ENCODE measurements around the gene SEC22C.
"Not testable (repeated sequence)": the region's sequence is repeated elsewhere in the genome, so short reads cannot be mapped to it uniquely, and the experiment has no call there.

- not testable (repeated sequence) for TF ChIP-seq POLR2A (IDR thresholded peaks at IDR 0.05)
- TF ChIP-seq, protein P1, sequence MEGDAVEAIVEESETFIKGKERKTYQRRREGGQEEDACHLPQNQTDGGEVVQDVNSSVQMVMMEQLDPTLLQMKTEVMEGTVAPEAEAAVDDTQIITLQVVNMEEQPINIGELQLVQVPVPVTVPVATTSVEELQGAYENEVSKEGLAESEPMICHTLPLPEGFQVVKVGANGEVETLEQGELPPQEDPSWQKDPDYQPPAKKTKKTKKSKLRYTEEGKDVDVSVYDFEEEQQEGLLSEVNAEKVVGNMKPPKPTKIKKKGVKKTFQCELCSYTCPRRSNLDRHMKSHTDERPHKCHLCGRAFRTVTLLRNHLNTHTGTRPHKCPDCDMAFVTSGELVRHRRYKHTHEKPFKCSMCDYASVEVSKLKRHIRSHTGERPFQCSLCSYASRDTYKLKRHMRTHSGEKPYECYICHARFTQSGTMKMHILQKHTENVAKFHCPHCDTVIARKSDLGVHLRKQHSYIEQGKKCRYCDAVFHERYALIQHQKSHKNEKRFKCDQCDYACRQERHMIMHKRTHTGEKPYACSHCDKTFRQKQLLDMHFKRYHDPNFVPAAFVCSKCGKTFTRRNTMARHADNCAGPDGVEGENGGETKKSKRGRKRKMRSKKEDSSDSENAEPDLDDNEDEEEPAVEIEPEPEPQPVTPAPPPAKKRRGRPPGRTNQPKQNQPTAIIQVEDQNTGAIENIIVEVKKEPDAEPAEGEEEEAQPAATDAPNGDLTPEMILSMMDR (IDR thresholded peaks at IDR 0.05), result not testable (repeated sequence)
Observed at GRCh38 chr3:42556817-42557216, 24.9 kb downstream of the SEC22C start.
